Measurements from ENCODE around the gene TAOK1. TPM values are rescaled to one million over a fixed set of nuclear protein-coding genes. Genes with fewer than 3 reads are reported as not detected.

TAOK1 gene
- total and polyA plus RNA-seq, 2 donors (not counting 1 experiment from before 2014, with no cell fraction given) = 9.8 to 80.7 TPM

- intact Hi-C loops (cut with micrococcal nuclease) = no loop called here
- TF ChIP-seq CTCF (IDR thresholded peaks at IDR 0.05) (no peak), EZH2 (IDR thresholded peaks at IDR 0.05; ENCODE audit: borderline replicate concordance, insufficient read depth, low read depth, low read length, poor library complexity, severe bottlenecking) (no peak)
These were observed 17.7 kb downstream of the TAOK1 start for GRCh38 chr17:29407856-29408255.

GRCh38 chr17:29409963-29410362 lies 19.8 kb downstream of the TAOK1 start:
- Histone ChIP-seq H3K4me3 (ENCODE audit: control extremely low read depth in 1 of 5, extremely low read depth in 1 of 5, insufficient read depth in 1 of 5, low read depth in 2 of 5, low read length in 4 of 5) (no peak overlapping the region), H3K4me2 (replicated peaks; ENCODE audit: low read depth, low read length, poor library complexity, severe bottlenecking) (no peak overlapping the region), H3K27ac (ENCODE audit: low read length in 2 of 2) (no peak overlapping the region), H3K4me1 (ENCODE audit: control insufficient read depth in 2 of 2, insufficient read depth in 2 of 2, low read length in 2 of 2) (no peaks in the 10 kb centered on the region), H3K9me3 (ENCODE audit: control extremely low read depth in 1 of 3, control insufficient read depth in 2 of 3, insufficient read depth in 1 of 3, low read length in 2 of 3) (peaks cover 0 to 5% (median 0%) of the 10 kb centered on the region in 3 donors), H2AFZ (ENCODE audit: insufficient read depth, low read depth, low read length, poor library complexity, severe bottlenecking) (no peak overlapping the region), H3K9ac (ENCODE audit: low read length) (no peak overlapping the region), H3K36me3 (replicated peaks in 1 of 2; ENCODE audit: control extremely low read depth in 1 of 2, control insufficient read depth in 1 of 2, extremely low read depth in 1 of 2, insufficient read depth in 2 of 2, low read length in 1 of 2) (peaks cover 6 to 27% of the 10 kb centered on the region in 2 experiments), H3K79me2 (ENCODE audit: control insufficient read depth, insufficient read depth, low read length) (peaks cover 93% of the 10 kb centered on the region), H4K20me1 (ENCODE audit: control insufficient read depth, insufficient read depth, low read length, poor library complexity, severe bottlenecking) (peaks cover 46% of the 10 kb centered on the region), H3K27me3 (replicated peaks in 1 of 4; ENCODE audit: control extremely low read depth in 1 of 4, control insufficient read depth in 3 of 4, insufficient read depth in 4 of 4, low read length in 3 of 4) (no peaks in the 10 kb centered on the region)
- WGBS (ENCODE audit: insufficient coverage) = 92% methylated on average over 4 of the region's 6 CpGs
- ChIA-PET CTCF (no interaction called here), POLR2A (no interaction called here)
- intact Hi-C loops (cut with micrococcal nuclease) = no loop called here
- Mint-ChIP-seq H3K27ac (no peak overlapping the region), H3K9me3 (ENCODE audit: insufficient read depth) (no peaks in the 10 kb centered on the region), H3K27me3 (no peaks in the 10 kb centered on the region), H3K4me1 (peaks cover 21% of the 10 kb centered on the region), H3K4me3 (no peak overlapping the region)
- TF ChIP-seq CTCF (IDR thresholded peaks at IDR 0.05) (no peak), EZH2 (IDR thresholded peaks at IDR 0.05; ENCODE audit: borderline replicate concordance, insufficient read depth, low read depth, low read length, poor library complexity, severe bottlenecking) (no peak)
- ATAC-seq (ENCODE audit: low read depth) = no peak
- no peak for DNase-seq

More at GRCh38 chr17:29407856-29408255, 17.7 kb downstream of the TAOK1 start:
- peaks cover 21% of the 10 kb centered on the region for H3K4me1 Mint-ChIP-seq
- no peak overlapping the region for H3K27ac Mint-ChIP-seq
- Histone ChIP-seq H3K4me1 (ENCODE audit: control insufficient read depth in 2 of 2, insufficient read depth in 2 of 2, low read length in 2 of 2) (no peaks in the 10 kb centered on the region), H3K27ac (ENCODE audit: low read length in 2 of 2) (no peak overlapping the region), H3K9ac (ENCODE audit: low read length) (no peak overlapping the region), H3K27me3 (replicated peaks in 1 of 4; ENCODE audit: control extremely low read depth in 1 of 4, control insufficient read depth in 3 of 4, insufficient read depth in 4 of 4, low read length in 3 of 4) (no peaks in the 10 kb centered on the region), H3K4me3 (ENCODE audit: control extremely low read depth in 1 of 5, extremely low read depth in 1 of 5, insufficient read depth in 1 of 5, low read depth in 2 of 5, low read length in 4 of 5) (no peak overlapping the region), H3K4me2 (replicated peaks; ENCODE audit: low read depth, low read length, poor library complexity, severe bottlenecking) (no peak overlapping the region), H3K36me3 (replicated peaks in 1 of 2; ENCODE audit: control extremely low read depth in 1 of 2, control insufficient read depth in 1 of 2, extremely low read depth in 1 of 2, insufficient read depth in 2 of 2, low read length in 1 of 2) (peaks cover 6 to 24% of the 10 kb centered on the region in 2 experiments), H4K20me1 (ENCODE audit: control insufficient read depth, insufficient read depth, low read length, poor library complexity, severe bottlenecking) (peaks cover 50% of the 10 kb centered on the region), H3K9me3 (ENCODE audit: control extremely low read depth in 1 of 3, control insufficient read depth in 2 of 3, insufficient read depth in 1 of 3, low read length in 2 of 3) (no peaks in the 10 kb centered on the region), H2AFZ (ENCODE audit: insufficient read depth, low read depth, low read length, poor library complexity, severe bottlenecking) (no peak overlapping the region), H3K79me2 (ENCODE audit: control insufficient read depth, insufficient read depth, low read length) (peaks cover 94% of the 10 kb centered on the region)
- WGBS (ENCODE audit: insufficient coverage) = 100% methylated on average over 2 of the region's 2 CpGs
- H3K9me3 Mint-ChIP-seq (ENCODE audit: insufficient read depth) = no peaks in the 10 kb centered on the region
- ChIA-PET POLR2A (no interaction called here), CTCF (interaction anchor here (0.7 kb wide), 1 partner anchor 10 kb away, joined by 5 read pairs; no protein-coding TSS in a partner anchor)
- no peaks in the 10 kb centered on the region for H3K27me3 Mint-ChIP-seq
- DNase-seq = no peak
- no peak overlapping the region for H3K4me3 Mint-ChIP-seq
- no peak for ATAC-seq (ENCODE audit: low read depth)

All from B cell (primary cell).